ENCODE measurements around the gene DDX1.
"Not testable (repeated sequence)": the region's sequence is repeated elsewhere in the genome, so short reads cannot be mapped to it uniquely, and the experiment has no call there.

DDX1 gene

DNA sequence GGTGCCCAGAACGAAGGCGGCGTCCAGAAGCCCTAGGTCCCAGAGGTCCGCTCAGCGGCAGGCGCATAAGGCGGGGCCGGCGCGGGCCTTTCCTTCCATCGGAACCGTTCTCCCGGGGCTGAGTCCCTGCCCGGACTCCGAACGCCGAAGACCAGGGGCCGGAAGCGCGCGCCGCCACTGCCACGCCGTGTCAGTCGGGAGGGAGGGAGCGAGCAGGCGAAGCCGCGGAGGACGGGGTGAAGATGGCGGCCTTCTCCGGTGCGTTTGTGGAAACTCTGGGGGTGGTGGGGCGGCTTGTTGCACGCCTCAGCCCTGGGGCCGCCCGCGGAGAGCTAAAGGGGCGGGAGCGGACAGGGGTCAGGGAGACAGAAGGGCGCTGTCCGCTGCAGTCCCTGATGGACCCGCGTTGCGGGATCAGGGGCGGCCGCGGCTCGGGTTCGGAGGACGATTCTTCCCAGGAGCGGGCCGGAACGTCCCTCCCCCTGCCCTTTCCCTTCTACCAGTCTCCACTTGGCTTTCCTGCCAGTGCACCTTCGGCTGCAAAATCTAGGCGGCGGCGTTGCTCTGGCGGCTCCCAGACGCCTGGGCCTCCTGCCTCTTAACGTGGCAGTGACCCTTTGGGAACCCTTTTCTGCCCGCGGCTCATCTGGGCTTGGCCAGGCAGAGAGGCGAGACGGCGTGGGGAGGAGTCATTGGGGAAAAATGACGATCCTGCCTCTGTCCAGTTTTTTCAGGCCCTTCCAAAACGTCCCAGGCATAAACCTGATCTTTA is at the start of gene DDX1:
Gene DDX1 (plus strand): TSS at position 177 of the 772 bp plus-strand sequence. CDS start 66 bp downstream, at position 243.
- peak; percentile 73 to 74 for DNase-seq (ENCODE audit: low read depth in 2 of 2)

DNA sequence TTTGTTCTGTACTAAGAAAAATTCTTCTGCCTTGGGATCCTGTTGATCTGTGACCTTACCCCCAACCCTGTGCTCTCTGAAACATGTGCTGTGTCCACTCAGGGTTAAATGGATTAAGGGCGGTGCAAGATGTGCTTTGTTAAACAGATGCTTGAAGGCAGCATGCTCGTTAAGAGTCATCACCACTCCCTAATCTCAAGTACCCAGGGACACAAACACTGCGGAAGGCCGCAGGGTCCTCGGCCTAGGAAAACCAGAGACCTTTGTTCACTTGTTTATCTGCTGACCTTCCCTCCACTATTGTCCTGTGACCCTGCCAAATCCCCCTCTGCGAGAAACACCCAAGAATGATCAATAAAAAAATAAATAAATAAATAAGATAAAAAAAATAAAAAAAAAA is 49.4 kb upstream of the DDX1 start:
- not testable (repeated sequence) for DNase-seq (ENCODE audit: low read depth in 2 of 2)

DNA sequence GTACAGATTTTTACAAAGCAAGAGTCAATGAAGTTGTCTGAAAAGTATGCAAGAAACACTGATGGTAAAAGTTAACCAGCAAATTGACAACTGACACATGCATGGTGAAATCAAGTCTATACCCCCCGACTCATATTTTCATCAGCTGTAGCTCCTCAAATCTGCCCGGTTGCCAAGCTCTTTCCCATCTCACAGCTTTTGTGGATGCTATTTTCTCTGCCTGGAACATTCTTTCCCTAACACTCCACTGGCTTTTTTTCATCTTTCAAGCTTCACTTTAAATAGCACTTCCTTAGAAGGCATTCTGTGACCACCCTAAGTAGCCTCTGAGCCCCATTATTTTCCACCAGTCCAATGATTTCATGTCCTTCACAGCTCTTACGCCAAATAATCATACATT is 48.6 kb upstream of the DDX1 start:
- no peak for DNase-seq (ENCODE audit: low read depth in 2 of 2)

DNA sequence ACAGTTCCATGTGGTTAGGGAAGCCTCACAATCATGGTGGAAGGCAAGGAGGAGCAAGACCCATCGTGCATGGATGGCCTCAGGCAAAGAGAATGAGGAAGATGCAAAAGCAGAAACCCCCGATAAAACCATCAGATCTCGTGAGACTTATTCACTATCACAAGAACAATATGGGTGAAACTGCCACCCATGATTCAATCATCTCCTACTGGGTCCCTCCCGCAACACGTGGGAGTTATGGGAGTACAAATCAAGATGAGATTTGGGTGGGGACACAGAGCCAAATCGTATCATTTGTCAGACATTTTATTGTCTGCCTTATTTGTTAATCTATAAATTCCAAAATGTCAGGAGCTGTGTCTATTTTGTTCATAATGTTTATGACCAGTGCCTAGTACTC is 48.1 kb upstream of the DDX1 start:
- no peak for DNase-seq (ENCODE audit: low read depth in 2 of 2)

DNA sequence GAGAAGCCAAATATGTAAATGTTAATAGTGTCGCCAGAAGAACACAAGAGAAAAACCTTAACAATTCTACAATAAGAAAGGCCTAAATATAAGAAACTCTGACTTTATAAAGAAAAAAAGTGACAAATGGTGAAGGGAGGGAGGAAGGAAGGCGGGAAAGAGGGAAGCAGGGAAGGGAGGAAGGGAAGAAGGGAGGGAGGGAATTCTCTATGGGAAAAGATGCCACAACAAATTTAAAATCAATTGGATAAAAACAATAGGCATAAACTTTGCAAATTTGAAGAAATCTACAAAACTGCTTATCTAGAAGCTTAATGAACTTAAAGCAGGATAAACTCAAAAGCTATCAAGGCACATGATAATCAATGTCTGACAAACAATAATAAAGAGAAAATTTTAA is 47.4 kb upstream of the DDX1 start:
- no peak for DNase-seq (ENCODE audit: low read depth in 2 of 2)

DNA sequence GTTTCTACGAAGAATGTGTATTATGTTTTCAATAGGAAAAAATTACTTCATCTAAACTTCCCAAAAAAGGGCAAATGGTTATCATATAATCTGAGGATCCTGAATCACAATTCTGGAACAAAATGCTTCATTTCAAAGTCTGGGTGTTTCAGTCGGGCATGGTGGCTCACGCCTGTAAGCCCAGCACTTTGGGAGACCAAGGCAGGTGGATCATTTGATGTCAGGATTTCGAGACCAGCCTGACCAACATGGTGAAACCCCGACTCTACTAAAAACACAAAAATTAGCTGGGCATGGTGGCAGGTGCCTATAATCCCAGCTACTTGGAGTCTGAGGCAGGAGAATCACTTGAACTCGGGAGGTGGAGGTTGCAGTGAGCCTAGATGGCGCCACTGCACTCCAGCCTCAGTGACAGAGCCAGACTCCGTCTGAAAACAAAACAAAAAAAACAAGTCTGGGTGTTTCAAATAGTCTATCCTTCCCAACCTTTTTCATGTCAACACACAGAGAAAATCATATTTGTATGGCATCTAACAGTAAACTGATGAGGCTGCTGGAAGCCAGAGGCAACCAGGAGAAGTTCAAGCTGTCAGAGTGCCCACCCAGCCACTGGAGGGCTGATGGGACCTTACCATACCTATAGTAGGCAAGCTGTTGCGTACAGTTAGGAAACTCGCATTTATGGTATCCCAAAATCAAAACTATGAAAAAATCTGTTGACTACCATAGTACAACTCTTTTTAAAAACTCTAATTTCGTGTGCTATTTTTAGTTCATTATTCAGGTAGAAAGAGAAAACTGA is 45.2 kb upstream of the DDX1 start:
- DNase-seq (ENCODE audit: low read depth in 2 of 2) = no peak

DNA sequence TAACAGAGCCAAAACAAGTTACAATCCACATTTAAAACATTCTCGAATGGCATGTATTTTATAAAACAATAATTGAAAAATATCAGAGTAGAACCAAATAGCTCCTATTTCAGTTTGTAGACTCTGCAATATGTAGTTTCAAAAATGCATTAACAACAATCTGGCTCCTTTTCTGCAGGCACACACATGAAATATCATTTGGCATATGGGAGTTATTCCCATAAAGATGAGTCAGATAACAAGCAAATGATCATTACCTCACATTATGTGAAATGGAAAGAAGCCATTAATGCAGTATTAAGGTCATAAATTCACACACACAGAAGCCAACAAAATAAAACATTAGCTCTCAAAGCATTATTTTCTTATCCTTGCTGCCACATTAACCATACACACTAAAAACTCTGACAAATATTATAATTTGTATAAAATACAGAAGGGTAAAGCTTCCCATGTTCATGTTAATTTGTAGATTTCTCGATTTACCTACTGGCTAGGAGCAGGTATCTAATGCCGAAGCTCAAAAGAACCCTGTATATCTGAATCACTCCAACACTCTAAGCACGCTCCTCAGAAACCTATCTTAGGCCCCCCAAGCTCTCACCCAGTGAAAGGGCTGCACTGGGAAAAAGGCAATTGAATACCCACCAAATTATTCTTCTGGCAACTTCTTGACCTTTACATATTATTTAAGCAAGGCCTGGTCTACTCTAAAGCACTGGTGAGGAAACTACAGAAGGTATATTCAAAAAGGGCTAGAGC is 44.4 kb upstream of the DDX1 start:
- no peak for DNase-seq (ENCODE audit: low read depth in 2 of 2)

DNA sequence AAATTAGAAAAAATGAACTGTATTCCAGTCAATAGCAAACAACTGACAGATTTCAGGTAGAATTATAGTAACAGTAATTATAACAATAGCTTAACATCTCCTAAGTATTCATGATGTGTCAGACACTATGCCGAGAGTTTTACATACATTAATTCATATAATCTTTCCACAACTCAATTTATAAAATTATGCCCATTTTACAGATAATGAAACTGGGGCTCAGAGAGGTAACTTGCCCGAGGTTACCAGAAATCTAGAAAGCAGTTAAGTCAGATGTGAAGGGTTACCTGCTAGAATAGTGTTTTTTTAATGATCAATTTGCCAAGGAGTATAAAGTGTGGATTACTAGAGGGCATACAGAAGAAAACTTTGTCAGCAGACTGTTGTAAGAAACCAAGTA is 42.7 kb upstream of the DDX1 start:
- no peak for DNase-seq (ENCODE audit: low read depth in 2 of 2)

DNA sequence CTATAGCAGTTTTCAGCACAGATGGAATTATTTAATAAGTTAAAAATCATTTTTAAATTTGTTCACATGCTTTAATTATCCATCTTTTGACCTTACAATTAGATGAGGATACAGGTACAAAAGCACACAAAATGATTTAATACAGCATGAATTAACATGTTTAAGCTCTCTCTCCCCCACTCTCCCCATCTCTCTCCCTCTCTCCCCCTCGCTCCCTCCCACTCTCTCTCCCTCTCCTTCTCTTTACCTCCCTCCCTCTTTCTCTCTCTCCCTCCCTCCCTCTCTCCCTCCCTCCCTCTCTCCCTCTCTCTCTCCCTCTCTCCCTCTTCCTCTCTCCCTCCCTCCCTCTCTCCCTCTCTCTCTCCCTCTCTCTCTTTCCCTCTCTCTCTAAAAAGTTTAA is 38.1 kb upstream of the DDX1 start:
- no peak for DNase-seq (ENCODE audit: low read depth in 2 of 2)

DNA sequence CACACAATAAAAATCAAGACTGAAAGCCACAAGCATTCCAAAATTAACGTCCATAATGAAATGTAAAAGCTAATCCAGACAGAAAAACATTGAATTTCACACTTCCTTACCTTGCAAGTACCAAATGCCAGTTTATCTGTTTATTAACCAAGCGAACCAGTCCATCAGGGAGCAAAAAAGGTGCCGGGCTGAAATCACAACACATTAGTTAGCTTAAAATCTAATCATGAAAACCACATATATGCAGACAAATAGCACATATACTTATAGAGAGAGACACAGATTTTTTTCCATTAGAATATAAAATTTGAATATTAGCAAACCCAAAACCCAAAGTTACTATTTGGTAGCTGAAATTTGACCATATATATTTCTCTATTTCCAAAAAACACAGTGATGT is 37.7 kb upstream of the DDX1 start:
- DNase-seq (ENCODE audit: low read depth in 2 of 2) = no peak

DNA sequence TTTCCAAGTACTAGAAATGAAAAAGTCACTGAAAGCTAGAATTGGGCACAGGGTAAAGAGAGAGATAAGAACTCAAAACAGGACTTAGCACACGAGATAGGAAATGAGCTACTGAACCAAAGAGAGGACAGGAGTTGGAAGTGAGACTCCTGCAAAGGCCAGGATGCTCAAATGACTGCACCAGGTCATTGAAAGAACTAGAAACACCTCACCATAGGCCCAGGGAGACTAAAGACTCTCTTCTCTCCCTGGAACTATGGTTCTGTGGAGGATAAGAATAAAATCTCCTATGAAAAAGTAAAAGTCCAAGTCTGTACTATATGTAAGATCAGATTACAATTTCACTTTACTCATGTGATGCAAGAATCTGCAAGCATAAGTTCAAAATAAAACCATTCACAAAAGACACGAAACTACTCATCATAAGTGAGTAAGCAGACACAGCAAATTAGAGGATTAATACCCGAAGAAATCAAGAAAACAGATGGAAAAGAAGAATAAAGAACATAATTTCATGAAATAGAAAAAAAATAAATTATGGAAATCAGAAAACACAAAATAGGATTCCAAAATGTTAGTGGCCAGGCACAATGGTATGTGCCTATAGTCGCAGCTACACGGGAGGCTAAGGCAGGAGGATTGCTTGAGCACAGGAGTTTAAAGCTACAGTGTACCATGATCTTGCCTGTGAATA is 37.0 kb upstream of the DDX1 start:
- DNase-seq (ENCODE audit: low read depth in 2 of 2) = no peak

DNA sequence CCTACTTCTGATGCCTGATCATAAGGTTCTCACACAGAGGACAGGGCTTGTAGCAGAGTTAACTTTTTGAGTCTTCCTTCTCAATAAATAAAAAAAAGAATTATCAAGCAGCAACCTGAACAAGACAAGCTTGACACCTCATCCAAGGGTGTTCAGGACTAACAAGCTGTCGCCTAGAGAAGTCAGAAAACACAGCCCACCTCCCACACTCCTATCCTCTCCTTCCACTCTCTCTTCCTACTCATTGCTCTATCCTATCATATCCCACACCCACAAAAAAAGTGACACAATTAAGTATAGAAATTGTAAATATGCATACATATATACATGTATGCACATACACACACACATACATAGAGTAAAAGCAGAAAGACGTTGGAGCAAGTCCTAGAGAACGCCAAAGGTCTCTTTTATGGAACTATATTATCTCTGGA is 35.9 kb upstream of the DDX1 start:
- DNase-seq (ENCODE audit: low read depth in 2 of 2) = no peak

DNA sequence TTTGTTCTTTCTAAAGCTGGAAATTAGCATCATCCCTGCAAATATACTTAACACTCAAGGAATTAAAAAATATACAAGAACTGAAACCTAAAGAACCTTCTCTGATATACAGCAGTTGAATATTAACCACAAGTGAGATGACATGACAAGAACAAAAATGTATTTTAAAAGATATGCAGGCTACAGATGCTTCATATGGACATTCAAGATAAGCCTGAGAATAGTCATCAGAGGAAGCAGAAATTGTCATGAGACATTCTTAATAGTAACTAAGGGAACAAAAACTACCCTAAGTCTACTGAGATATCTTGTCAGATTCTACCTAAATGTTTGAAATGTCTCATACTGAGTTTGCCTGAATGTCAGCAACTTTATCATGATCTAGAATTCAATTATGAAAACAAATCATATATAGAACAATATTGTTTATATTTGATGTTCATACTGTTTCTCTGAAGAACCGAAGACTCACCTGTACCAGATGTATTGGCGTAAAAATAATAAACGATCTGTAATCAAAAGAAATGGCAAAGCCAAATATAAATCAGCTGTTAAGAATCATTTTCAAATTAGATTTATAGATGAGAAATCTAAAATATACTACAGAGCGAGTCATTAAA is 35.2 kb upstream of the DDX1 start:
- no peak for DNase-seq (ENCODE audit: low read depth in 2 of 2)

DNA sequence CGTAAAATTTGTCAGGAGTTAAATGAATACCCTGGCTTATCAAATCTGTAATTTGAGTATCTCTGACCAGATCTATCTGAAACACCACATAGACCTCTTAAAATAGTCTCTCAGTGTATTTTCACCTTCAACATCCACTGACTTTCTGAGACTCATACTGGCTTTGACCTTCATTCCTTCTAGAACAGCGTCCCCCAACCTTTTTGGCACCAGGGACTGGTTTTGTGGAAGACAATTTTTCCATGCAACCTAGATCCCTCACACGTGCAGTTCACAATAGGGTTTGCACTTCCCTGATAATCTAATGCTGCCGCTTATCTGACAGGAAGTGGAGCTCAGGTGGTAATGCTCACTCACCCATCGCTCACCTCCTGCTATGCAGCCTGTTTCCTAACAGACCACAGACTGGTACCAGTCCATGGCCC is 33.8 kb upstream of the DDX1 start:
- no peak for DNase-seq (ENCODE audit: low read depth in 2 of 2)

DNA sequence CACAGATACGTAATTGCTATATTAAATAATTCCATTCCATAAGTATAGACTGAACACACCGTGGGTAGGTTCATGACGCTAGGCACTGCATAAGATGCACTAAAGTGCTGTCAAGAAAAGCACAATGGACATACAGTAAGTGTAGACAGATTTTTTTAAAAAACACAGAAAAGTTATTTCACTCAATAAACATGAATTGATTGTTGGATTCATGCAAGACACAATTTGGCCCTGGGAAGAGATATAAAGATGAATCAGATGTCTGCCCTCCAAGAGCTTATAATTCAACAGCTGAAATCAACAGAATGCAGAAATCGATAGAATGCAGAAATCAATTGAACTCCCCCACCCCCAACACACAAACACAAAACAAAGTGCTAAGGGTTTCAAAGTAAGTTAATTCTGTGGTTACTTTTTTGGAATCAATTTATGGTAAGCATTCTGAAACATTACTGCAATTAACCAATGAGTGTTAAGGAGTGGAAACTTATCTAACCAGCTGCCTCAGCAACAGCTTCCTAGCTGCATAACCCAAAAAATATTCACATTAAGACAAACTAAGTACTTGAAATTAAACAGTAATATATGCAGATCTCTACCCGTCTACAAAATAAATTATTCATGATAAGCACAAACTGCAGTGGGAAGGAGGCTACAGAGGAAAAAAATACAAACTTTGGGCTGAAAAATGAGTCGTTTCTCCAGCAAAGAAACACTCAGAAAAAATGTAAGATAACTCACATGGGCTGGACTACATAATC is 32.1 kb upstream of the DDX1 start:
- DNase-seq (ENCODE audit: low read depth in 2 of 2) = no peak

DNA sequence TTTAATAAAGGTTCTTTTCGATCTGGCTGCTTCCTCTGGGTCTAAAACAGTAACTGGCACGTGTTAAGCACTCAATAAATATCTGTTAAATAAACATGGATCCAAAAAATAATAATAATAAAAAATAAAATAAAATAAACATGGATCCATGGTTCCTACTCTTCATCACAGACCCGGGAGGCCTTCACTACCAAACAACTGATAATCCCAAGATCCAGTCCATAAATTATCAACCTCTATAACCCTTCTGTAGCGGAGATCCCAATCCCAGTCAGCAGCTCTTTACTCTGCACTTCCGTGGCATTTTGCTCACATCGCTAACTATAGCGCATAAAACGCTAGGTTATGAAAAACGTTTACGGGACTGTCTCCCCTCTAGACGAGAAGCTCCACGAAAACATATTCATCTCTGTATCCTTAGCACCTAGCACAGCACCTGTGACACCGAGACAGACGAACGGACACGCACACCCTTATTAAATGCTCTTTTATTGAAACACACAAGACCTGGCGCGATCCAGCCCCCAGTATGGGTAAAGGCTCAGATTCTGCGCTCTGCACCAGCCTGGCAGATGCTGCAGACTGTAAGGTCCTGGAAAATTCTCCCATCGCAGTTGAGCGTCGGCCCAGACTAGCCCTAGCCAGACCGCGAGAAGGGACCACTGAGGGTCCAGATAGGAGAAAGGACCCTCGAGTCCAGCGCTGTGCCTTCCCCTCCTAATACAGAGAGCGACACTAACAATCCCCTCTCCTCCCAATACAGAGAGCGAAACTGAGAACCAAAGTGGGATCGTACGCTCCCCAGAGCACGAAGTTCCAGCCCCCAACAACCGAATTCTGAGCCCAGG is 31.3 kb upstream of the DDX1 start:
- DNase-seq (ENCODE audit: low read depth in 2 of 2) = no peak

DNA sequence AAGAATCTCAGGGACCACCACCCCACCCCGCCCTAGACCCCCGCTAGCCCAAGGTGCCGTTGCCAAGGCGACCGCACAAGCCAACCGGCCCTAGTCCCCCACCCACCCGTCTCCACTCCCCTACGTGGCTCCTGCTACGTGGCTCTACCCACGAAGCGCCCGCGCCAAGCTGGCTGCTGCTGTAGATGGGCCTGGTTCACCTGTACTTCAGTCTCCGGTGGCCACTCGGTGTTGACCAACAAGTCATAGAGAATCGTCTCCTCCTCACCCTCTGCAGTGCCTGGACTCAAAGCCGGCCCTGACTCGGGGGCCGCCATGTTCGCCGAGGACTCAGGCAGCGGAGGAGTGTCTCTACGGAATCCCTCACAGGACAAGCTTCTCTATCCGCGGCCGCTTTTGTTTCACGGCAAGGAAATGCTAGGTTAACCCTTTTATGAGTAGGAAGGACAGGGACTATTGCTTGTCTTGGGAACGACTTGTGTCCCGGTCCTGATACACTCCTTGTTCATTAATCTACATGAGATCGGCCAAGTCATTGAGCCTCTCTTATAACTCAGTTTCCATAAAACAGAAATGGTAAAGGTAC is 30.6 kb upstream of the DDX1 start, which contains the start of gene NBAS:
Gene NBAS (minus strand): TSS at position 347 of the 586 bp plus-strand sequence. CDS start 30 bp downstream, at position 317.
- DNase-seq (ENCODE audit: low read depth in 2 of 2) = peak; percentile 47 to 52

DNA sequence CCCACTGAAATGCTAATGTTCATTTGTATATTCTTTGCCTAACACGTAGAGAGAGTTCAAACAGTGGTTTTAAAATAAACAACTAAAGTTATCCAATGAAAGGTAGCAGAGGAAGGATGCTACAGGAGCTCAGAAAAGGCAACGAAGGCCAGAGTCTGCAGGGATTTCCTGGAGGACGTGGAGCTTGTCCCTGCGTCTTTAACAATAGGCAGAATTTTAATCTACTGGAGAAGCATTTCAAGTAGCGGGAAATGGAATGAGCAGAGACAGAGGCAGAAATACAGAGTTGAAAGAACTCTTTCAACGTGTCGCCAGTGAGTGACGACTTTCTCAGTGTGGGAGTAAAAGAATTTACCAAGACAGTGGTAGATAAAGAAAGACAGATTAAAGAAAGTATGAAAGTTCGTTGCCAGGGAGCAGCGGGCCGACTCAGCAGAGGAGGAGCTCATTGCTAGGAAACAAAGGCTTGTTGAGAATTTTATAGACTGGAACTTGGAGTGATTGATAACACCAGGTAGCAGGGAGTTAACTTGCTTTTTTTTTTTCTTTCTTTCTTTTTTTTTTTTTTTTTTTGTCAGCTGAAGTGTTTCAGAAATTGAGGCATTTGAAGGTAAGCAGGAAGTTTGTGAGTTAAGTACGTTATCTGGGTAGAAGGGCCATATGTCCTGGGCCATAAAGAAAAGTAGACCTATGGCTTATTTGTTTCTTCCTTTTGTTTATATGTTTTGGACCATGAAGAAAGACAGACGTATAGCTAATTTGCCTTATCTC is 29.9 kb upstream of the DDX1 start:
- DNase-seq (ENCODE audit: low read depth in 2 of 2) = no peak
